ENCODE results near the gene PCOLCE2. TPM values are rescaled to one million over a fixed set of nuclear protein-coding genes. Genes with fewer than 3 reads are reported as not detected.

PCOLCE2 gene
- total RNA-seq, 4 donors from 2014 or later, result 3.2 to 13.3 (median 6.7) TPM

DNA sequence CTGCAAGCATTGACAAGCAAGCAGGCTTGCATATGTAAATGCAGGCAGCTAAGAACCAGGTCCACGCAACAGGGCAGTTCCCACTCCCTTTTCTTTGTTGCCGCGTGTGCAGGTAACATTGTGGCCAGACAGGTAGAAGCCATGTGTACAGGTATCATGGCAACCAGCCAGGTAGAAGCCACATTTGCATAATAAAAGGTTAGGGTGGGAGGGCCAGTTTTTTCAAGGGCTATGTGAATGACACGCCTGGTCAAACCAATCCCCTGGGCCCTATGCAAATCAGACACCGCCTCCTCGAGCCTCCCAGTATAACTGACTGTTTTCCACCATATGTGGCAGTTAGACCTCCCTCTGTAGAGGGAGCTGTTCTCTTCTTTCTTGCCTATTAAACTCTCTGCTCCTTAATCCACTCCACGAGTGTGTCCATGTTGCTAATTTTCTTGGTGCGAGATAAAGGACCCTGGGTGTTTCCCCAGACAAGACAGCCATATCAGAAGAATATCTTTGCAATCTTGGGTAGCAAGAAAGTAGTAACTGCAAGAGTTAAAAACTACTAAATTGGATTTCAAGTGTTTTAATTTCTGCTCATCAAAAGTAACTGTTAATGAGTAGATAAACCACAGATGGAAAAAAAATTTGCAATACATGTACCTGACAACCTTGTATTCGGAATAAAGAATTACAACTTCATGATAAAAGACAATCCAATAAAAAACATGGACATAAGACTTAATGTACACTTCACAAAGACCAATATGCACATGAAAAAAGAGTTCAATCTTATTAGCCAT, 21.8 kb downstream of the PCOLCE2 start:
- WGBS, result 60% methylated on average over 9 of the region's 9 CpGs
- H3K4me3 ChIP-seq, result no peak overlapping the region
- TF ChIP-seq EP300 (IDR thresholded peaks at IDR 0.05) (no peak), POLR2AphosphoS5 (IDR thresholded peaks at IDR 0.05) (no peak), POLR2A (IDR thresholded peaks at IDR 0.05) (no peak)
- TF ChIP-seq, protein P1, sequence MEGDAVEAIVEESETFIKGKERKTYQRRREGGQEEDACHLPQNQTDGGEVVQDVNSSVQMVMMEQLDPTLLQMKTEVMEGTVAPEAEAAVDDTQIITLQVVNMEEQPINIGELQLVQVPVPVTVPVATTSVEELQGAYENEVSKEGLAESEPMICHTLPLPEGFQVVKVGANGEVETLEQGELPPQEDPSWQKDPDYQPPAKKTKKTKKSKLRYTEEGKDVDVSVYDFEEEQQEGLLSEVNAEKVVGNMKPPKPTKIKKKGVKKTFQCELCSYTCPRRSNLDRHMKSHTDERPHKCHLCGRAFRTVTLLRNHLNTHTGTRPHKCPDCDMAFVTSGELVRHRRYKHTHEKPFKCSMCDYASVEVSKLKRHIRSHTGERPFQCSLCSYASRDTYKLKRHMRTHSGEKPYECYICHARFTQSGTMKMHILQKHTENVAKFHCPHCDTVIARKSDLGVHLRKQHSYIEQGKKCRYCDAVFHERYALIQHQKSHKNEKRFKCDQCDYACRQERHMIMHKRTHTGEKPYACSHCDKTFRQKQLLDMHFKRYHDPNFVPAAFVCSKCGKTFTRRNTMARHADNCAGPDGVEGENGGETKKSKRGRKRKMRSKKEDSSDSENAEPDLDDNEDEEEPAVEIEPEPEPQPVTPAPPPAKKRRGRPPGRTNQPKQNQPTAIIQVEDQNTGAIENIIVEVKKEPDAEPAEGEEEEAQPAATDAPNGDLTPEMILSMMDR (IDR thresholded peaks at IDR 0.05), result no peak
- no peak for DNase-seq (ENCODE audit: low spot score in 2 of 2)
- H3K36me3 ChIP-seq, result no peaks in the 10 kb centered on the region
- H3K27ac ChIP-seq, result no peak overlapping the region
- no peaks in the 10 kb centered on the region for H3K9me3 ChIP-seq
- H3K27me3 ChIP-seq, result no peaks in the 10 kb centered on the region
- H3K4me1 ChIP-seq, result peaks cover 13% of the 10 kb centered on the region

DNA sequence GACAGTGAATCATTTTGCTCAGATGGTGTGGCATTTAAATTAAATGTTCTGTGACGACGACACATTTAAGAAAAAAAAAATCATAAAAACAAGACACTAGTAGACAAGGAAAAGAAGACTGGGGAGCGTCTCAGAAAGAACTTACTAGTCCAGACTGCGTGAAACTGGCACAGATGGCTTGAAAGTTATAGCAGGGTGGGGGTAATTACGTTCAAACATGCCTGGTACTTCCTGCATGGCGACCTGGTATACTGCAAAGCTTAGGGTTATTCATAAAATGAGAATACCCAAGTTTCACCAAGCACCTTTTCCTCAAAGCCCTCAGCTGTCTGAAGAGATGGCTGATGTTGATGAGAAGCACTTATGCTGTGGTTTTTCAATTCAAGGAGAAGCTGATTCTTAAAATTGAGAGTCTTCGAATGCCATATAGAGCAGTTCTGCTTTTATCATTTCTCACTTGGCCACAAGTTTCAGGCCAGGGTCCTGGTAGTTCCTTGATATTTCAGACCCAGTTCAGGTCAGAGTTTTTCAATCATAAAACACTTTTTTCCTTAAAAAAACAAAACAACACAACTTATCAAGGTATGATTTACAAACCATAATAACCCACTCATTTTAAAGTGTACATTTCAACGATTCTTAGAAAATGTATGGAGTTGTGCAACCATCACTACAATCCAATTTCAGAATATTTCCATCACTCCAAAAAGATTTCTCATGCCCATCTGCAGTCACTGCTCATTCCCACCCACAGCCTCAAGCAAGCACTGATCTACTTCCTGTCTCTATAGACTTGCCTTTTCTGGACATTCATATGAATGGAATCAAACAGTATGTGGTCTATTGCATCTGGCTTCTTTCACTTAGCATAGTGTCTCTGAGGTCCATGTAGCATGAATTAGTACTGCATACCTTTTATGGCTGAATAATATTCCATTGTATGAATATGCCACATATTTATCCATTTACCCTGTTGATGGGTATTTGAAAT, 24.7 kb downstream of the PCOLCE2 start:
- H3K9me3 ChIP-seq, result no peaks in the 10 kb centered on the region
- no peak overlapping the region for H3K4me3 ChIP-seq
- no peak for DNase-seq (ENCODE audit: low spot score in 2 of 2)
- no peaks in the 10 kb centered on the region for H3K36me3 ChIP-seq
- WGBS, result 35% methylated on average over 8 of the region's 8 CpGs
- no peak overlapping the region for H3K27ac ChIP-seq
- peaks cover 13% of the 10 kb centered on the region for H3K4me1 ChIP-seq
- no peak for TF ChIP-seq POLR2A (IDR thresholded peaks at IDR 0.05)
- TF ChIP-seq EP300 (IDR thresholded peaks at IDR 0.05), result no peak
- no peak for TF ChIP-seq POLR2AphosphoS5 (IDR thresholded peaks at IDR 0.05)
- TF ChIP-seq, protein P1 (IDR thresholded peaks at IDR 0.05), result no peak
- H3K27me3 ChIP-seq, result no peaks in the 10 kb centered on the region

DNA sequence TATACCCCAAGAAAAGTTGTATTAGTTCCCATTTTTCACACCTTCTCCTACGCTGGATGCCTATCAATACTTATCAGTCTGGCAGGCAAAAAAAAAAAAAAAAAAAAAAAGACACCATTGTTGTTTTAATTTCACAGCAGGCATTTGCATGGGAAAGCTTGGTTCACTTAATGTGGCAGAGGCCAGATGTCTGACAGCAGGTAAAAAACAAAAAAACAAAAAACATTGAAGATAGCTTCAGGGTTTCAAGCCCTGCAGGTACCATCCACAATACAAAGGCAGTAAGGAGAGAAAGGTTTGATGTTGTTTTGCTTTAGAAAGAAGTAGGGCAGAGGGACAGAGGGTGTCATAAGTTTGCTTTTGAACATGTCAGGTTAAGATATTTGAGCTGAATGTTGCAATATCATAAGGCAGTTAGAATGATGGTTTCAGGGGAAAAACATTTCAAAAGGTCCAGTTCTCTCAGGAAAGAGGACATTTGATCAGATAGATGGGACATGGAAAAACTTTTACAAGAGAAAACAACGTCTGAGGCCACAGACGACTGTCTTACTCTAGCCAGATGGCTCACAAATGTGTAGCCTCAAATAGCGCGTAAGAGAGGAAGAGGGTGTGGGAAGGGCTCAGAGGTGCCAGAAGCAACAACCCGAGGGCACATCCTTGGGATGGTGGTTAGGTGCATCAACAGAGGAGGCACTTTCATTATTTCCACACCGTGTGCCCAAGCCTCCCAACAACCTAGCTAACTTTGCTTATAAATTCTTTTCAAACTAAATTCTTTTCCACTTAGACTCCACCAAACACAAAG, 25.7 kb downstream of the PCOLCE2 start:
- Histone ChIP-seq H3K9me3 (no peaks in the 10 kb centered on the region), H3K36me3 (no peaks in the 10 kb centered on the region), H3K27me3 (no peaks in the 10 kb centered on the region), H3K4me3 (no peak overlapping the region), H3K4me1 (peaks cover 13% of the 10 kb centered on the region), H3K27ac (no peak overlapping the region)
- no peak for DNase-seq (ENCODE audit: low spot score in 2 of 2)
- 19% methylated on average over 7 of the region's 7 CpGs for WGBS
- no peak for TF ChIP-seq POLR2A (IDR thresholded peaks at IDR 0.05)

DNA sequence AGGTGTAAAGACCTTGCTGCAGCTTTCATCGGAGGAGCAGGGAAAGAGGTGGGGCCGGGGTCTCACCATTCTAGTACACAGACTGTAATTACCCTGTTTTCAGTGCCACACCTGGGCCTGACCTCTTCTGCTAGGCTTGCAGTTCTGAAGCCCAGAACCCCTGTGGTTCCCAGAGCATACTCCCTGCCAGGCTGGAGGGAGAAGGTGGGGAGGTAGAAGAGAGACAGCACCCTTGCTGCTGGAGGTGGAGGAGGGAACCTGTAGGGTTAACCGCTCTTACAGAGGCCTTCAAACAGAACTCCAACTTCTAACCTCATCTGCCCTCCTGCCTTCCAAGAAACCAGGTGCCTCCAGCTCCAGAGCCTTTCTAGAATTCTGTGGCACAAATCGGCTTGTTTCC, 27.0 kb downstream of the PCOLCE2 start:
- no peaks in the 10 kb centered on the region for H3K27me3 ChIP-seq
- no peak overlapping the region for H3K4me3 ChIP-seq
- TF ChIP-seq POLR2AphosphoS5 (IDR thresholded peaks at IDR 0.05) (no peak), POLR2A (IDR thresholded peaks at IDR 0.05) (no peak), EP300 (IDR thresholded peaks at IDR 0.05) (no peak)
- TF ChIP-seq, protein P1 (IDR thresholded peaks at IDR 0.05), result no peak
- H3K4me1 ChIP-seq, result peaks cover 13% of the 10 kb centered on the region
- no peak overlapping the region for H3K27ac ChIP-seq
- WGBS, result 94% methylated on average over 4 of the region's 4 CpGs
- H3K36me3 ChIP-seq, result no peaks in the 10 kb centered on the region
- no peaks in the 10 kb centered on the region for H3K9me3 ChIP-seq
- DNase-seq (ENCODE audit: low spot score in 2 of 2), result no peak

DNA sequence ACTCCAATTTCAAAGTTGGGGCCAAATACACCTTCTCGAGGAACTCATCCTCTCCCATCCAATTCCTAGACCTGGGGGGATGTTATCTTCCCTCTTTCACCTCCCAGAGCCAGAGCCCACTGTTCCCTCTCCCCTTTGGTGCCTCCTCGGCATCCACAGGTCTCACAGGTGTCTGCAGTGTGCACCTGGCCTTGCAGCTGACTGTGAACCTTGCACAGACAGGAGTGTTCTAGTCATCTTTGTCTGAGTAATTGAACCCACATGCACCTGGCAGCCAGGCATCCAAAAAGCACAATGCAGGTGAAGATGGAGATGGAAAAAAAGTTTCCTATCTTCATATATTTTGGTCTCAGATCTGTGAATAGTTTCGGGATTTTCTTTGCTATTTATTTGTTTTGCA, 30.8 kb downstream of the PCOLCE2 start:
- H3K9me3 ChIP-seq, result no peaks in the 10 kb centered on the region
- 71% methylated on average over 3 of the region's 3 CpGs for WGBS
- no peak for DNase-seq (ENCODE audit: low spot score in 2 of 2)
- H3K27ac ChIP-seq, result no peak overlapping the region
- TF ChIP-seq POLR2AphosphoS5 (IDR thresholded peaks at IDR 0.05) (no peak), EP300 (IDR thresholded peaks at IDR 0.05) (no peak), POLR2A (IDR thresholded peaks at IDR 0.05) (no peak)
- TF ChIP-seq, protein P1 (IDR thresholded peaks at IDR 0.05), result no peak
- H3K4me1 ChIP-seq, result no peaks in the 10 kb centered on the region
- no peak overlapping the region for H3K4me3 ChIP-seq
- no peaks in the 10 kb centered on the region for H3K27me3 ChIP-seq
- no peaks in the 10 kb centered on the region for H3K36me3 ChIP-seq

Measured in suprapubic skin (tissue), 4 donors.